KMS-11 (cell line): ENCODE results near the gene CRB2.

ENCODE experiments used
- H2AFZ ChIP-seq: fragments of 200-600 bp; sonication (generic); 2 replicates; pipeline ENCODE4 v1.6.1; 2016; ENCODE audit warnings: antibody characterized with exemption, mixed run types, low read depth
- H3K27ac ChIP-seq: fragments of 200-600 bp; sonication (generic); 2 replicates; pipeline ENCODE4 v1.6.1; 2016; ENCODE audit warnings: mild to moderate bottlenecking, mixed run types
- H3K27me3 ChIP-seq: fragments of 200-600 bp; sonication (generic); 2 replicates; pipeline ENCODE4 v1.6.1; 2017; ENCODE audit warnings: mild to moderate bottlenecking, low read depth, mixed run types, moderate library complexity; ENCODE audit not compliant: insufficient read depth
- H3K36me3 ChIP-seq: fragments of 200-600 bp; sonication (generic); 2 replicates; pipeline ENCODE4 v1.6.1; 2017; ENCODE audit warnings: mild to moderate bottlenecking, mixed run types; ENCODE audit not compliant: insufficient read depth
- H3K4me1 ChIP-seq: fragments of 200-600 bp; sonication (generic); 2 replicates; pipeline ENCODE4 v1.6.1; 2016; ENCODE audit warnings: mild to moderate bottlenecking, low read depth, mixed run types; ENCODE audit not compliant: poor library complexity, severe bottlenecking
- H3K4me2 ChIP-seq: fragments of 200-600 bp; sonication (generic); 2 replicates; pipeline ENCODE4 v1.7.0; 2016; ENCODE audit warnings: mild to moderate bottlenecking, mixed run types
- H3K4me3 ChIP-seq: fragments of 200-600 bp; sonication (generic); IDR thresholded peaks from 2 replicates; pipeline ENCODE4 v1.6.1; 2017; ENCODE audit warnings: low read depth, low read length, mixed read lengths; ENCODE audit not compliant: insufficient read depth
- H3K79me2 ChIP-seq: fragments of 200-600 bp; sonication (generic); 2 replicates; pipeline ENCODE4 v1.6.1; 2016; ENCODE audit warnings: low read depth, mixed run types; ENCODE audit not compliant: insufficient read depth
- H3K9ac ChIP-seq: fragments of 200-600 bp; sonication (generic); 2 replicates; pipeline ENCODE4 v1.6.1; 2016; ENCODE audit warnings: mild to moderate bottlenecking, mixed run types
- H4K20me1 ChIP-seq: fragments of 200-600 bp; sonication (generic); 2 replicates; pipeline ENCODE4 v1.6.1; 2016; ENCODE audit warnings: mild to moderate bottlenecking, mixed run types; ENCODE audit not compliant: insufficient read depth
- CTCF ChIP-seq: fragments of 200-600 bp; sonication (generic); conservative IDR thresholded peaks from 2 replicates; pipeline ENCODE4 v1.6.1; 2017; ENCODE audit warnings: low read depth, mild to moderate bottlenecking, antibody characterized with exemption, low read length, moderate library complexity, mixed read lengths

CRB2 gene

GRCh38 chr9:123369296-123369695 lies 13.3 kb downstream of the CRB2 start:
- no peaks in the 10 kb centered on the region for H4K20me1 ChIP-seq
- no peaks in the 10 kb centered on the region for H3K36me3 ChIP-seq
- peaks cover 31% of the 10 kb centered on the region for H3K27me3 ChIP-seq
- H3K79me2 ChIP-seq = no peaks in the 10 kb centered on the region
- H2AFZ ChIP-seq = no peak overlapping the region
- no peak overlapping the region for H3K9ac ChIP-seq
- H3K27ac ChIP-seq = no peak overlapping the region
- no peak overlapping the region for H3K4me2 ChIP-seq
- TF ChIP-seq CTCF = no peak
- no peaks in the 10 kb centered on the region for H3K4me1 ChIP-seq
- no peak overlapping the region for H3K4me3 ChIP-seq

- no peaks in the 10 kb centered on the region for H3K79me2 ChIP-seq
- H3K4me1 ChIP-seq = no peaks in the 10 kb centered on the region
- no peak overlapping the region for H2AFZ ChIP-seq
- no peaks in the 10 kb centered on the region for H4K20me1 ChIP-seq
- TF ChIP-seq CTCF = no peak
- no peak overlapping the region for H3K27ac ChIP-seq
- no peak overlapping the region for H3K4me2 ChIP-seq
- H3K4me3 ChIP-seq = no peak overlapping the region
- no peak overlapping the region for H3K9ac ChIP-seq
- H3K27me3 ChIP-seq = peaks cover 35% of the 10 kb centered on the region
- no peaks in the 10 kb centered on the region for H3K36me3 ChIP-seq
These were observed 14.1 kb downstream of the CRB2 start for GRCh38 chr9:123370108-123370507.

GRCh38 chr9:123370526-123371227 lies 14.7 kb downstream of the CRB2 start:
- TF ChIP-seq CTCF = no peak
- Histone ChIP-seq H4K20me1 (no peaks in the 10 kb centered on the region), H3K79me2 (no peaks in the 10 kb centered on the region), H2AFZ (no peak overlapping the region), H3K36me3 (no peaks in the 10 kb centered on the region), H3K4me2 (no peak overlapping the region), H3K27ac (no peak overlapping the region), H3K27me3 (peaks cover 36% of the 10 kb centered on the region), H3K4me3 (no peak overlapping the region), H3K9ac (no peak overlapping the region), H3K4me1 (no peaks in the 10 kb centered on the region)

GRCh38 chr9:123371228-123371584 lies 15.2 kb downstream of the CRB2 start:
- Histone ChIP-seq H2AFZ (no peak overlapping the region), H4K20me1 (no peaks in the 10 kb centered on the region), H3K4me2 (no peak overlapping the region), H3K27ac (no peak overlapping the region), H3K36me3 (no peaks in the 10 kb centered on the region), H3K4me3 (no peak overlapping the region), H3K79me2 (no peaks in the 10 kb centered on the region), H3K9ac (no peak overlapping the region), H3K27me3 (peaks cover 38% of the 10 kb centered on the region), H3K4me1 (no peaks in the 10 kb centered on the region)
- no peak for TF ChIP-seq CTCF
